ENCODE results near the gene SEZ6.

SEZ6 gene

DNA sequence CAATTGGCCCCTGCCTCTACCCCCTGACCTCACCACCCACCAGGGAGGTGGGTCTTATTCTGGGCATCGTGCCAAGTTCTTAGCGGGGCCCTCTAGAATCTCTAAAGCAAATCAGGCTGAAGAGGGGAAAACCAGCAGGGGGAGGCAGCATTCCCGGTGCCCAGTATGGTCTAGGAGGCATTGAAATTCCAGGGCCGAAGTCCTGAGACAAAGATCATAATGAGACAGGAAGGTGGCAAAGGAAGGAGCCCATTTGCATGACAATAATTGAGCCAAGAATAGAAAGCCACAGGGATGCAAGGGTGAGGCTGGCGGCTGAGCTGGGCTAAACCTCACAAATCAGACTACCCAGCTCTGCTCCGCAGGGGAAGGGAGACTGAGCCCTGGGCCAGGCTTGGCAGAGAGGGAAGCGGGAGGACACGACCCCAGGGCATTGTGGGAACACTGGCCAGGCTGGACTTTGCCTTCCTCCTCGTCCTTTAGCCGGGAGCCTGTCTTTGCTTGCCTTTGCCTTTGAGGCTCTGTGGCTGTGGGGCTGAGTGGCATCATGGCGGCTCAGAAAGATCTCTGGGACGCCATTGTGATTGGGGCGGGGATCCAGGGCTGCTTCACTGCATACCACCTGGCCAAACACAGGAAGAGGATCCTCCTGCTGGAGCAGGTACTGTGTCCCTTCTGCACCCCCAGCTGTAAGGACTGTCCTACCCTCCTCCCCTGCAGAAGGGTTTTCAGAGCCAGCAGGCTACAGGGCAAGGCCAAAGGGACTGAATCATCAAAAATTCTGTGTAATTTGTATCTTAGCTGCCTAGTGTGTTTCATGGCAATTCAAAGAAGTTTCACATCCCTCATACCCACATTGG lies 37.1 kb upstream of the SEZ6 start, which contains the start of gene PIPOX:
Gene PIPOX (plus strand): TSS at position 463 of the 860 bp plus-strand sequence. CDS start 85 bp downstream, at position 548.
- H3K4me3 ChIP-seq (ENCODE audit: low read depth in 1 of 2, low read length in 2 of 2), result no peak within 1 kb of the TSS
- no peaks in the 10 kb centered on the region for H3K36me3 ChIP-seq (ENCODE audit: control insufficient read depth in 1 of 2, insufficient read depth in 2 of 2, low read length in 2 of 2)
- H3K27ac ChIP-seq (ENCODE audit: low read length), result peak within 1 kb of the TSS; percentile 31
- no peaks in the 10 kb centered on the region for H3K4me1 ChIP-seq (ENCODE audit: control insufficient read depth in 1 of 2, insufficient read depth in 2 of 2, low read length in 2 of 2)
- H3K9me3 ChIP-seq (ENCODE audit: control insufficient read depth in 1 of 2, low read length in 2 of 2), result no peaks in the 10 kb centered on the region
- H3K27me3 ChIP-seq (ENCODE audit: low read depth, low read length), result no peaks in the 10 kb centered on the region

GRCh38 chr17:29042026-29042678 lies 36.3 kb upstream of the SEZ6 start:
- Histone ChIP-seq H3K4me3 (ENCODE audit: low read depth in 1 of 2, low read length in 2 of 2) (no peak overlapping the region), H3K36me3 (ENCODE audit: control insufficient read depth in 1 of 2, insufficient read depth in 2 of 2, low read length in 2 of 2) (no peaks in the 10 kb centered on the region), H3K4me1 (ENCODE audit: control insufficient read depth in 1 of 2, insufficient read depth in 2 of 2, low read length in 2 of 2) (no peaks in the 10 kb centered on the region), H3K9me3 (ENCODE audit: control insufficient read depth in 1 of 2, low read length in 2 of 2) (no peaks in the 10 kb centered on the region), H3K27ac (ENCODE audit: low read length) (no peak overlapping the region), H3K27me3 (ENCODE audit: low read depth, low read length) (no peaks in the 10 kb centered on the region)

GRCh38 chr17:29041571-29041970 lies 35.7 kb upstream of the SEZ6 start:
- Histone ChIP-seq H3K9me3 (ENCODE audit: control insufficient read depth in 1 of 2, low read length in 2 of 2) (no peaks in the 10 kb centered on the region), H3K27ac (ENCODE audit: low read length) (no peak overlapping the region), H3K4me1 (ENCODE audit: control insufficient read depth in 1 of 2, insufficient read depth in 2 of 2, low read length in 2 of 2) (no peaks in the 10 kb centered on the region), H3K36me3 (ENCODE audit: control insufficient read depth in 1 of 2, insufficient read depth in 2 of 2, low read length in 2 of 2) (no peaks in the 10 kb centered on the region), H3K27me3 (ENCODE audit: low read depth, low read length) (no peaks in the 10 kb centered on the region), H3K4me3 (ENCODE audit: low read depth in 1 of 2, low read length in 2 of 2) (no peak overlapping the region)

- H3K4me3 ChIP-seq (ENCODE audit: low read depth in 1 of 2, low read length in 2 of 2), result no peak overlapping the region
- no peaks in the 10 kb centered on the region for H3K36me3 ChIP-seq (ENCODE audit: control insufficient read depth in 1 of 2, insufficient read depth in 2 of 2, low read length in 2 of 2)
- H3K27me3 ChIP-seq (ENCODE audit: low read depth, low read length), result no peaks in the 10 kb centered on the region
- H3K4me1 ChIP-seq (ENCODE audit: control insufficient read depth in 1 of 2, insufficient read depth in 2 of 2, low read length in 2 of 2), result no peaks in the 10 kb centered on the region
- H3K27ac ChIP-seq (ENCODE audit: low read length), result no peak overlapping the region
- H3K9me3 ChIP-seq (ENCODE audit: control insufficient read depth in 1 of 2, low read length in 2 of 2), result no peaks in the 10 kb centered on the region
Observed at GRCh38 chr17:29041091-29041490, 35.3 kb upstream of the SEZ6 start.

GRCh38 chr17:29039764-29040598 lies 34.1 kb upstream of the SEZ6 start:
- no peaks in the 10 kb centered on the region for H3K4me1 ChIP-seq (ENCODE audit: control insufficient read depth in 1 of 2, insufficient read depth in 2 of 2, low read length in 2 of 2)
- no peaks in the 10 kb centered on the region for H3K27me3 ChIP-seq (ENCODE audit: low read depth, low read length)
- H3K4me3 ChIP-seq (ENCODE audit: low read depth in 1 of 2, low read length in 2 of 2), result no peak overlapping the region
- no peak overlapping the region for H3K27ac ChIP-seq (ENCODE audit: low read length)
- H3K36me3 ChIP-seq (ENCODE audit: control insufficient read depth in 1 of 2, insufficient read depth in 2 of 2, low read length in 2 of 2), result no peaks in the 10 kb centered on the region
- H3K9me3 ChIP-seq (ENCODE audit: control insufficient read depth in 1 of 2, low read length in 2 of 2), result peaks cover 0 to 2% of the 10 kb centered on the region in 2 donors

DNA sequence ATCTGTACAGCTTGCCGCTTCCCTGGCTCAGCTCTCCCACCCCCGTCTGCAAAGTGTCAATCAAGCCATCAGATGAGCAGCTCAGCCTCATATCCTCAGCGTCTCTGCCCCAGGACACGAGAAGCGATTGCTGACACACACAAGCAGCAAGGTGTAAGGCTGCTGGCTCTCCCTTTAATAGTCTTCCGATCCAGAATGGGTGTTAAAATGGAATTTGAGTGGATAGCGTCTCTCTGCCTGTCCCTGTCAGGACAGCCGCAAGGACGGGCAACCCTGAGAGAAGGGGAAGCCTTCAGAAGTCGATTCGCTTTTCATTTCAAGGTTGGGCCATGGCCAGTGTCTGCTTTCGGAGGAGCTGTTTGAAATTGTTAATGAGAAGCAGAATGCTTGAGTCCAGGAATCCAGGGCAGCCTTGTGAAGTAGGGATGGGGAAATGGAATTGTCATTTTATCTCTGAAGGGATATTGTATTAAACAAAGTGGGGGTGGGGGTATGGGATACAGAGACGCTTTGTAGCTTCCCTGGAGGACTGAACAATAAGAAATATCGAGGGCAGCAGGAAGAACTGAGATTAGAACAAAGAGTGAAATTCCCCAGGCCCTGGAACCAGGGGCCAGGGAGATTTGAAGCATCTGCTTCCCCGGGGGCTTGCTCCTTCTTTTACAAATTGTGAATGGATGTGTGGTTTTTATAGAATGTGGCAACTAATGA lies 32.4 kb upstream of the SEZ6 start:
- Histone ChIP-seq H3K27ac (ENCODE audit: low read length) (no peak overlapping the region), H3K9me3 (ENCODE audit: control insufficient read depth in 1 of 2, low read length in 2 of 2) (peaks cover 9 to 15% of the 10 kb centered on the region in 2 donors), H3K36me3 (ENCODE audit: control insufficient read depth in 1 of 2, insufficient read depth in 2 of 2, low read length in 2 of 2) (no peaks in the 10 kb centered on the region), H3K27me3 (ENCODE audit: low read depth, low read length) (no peaks in the 10 kb centered on the region), H3K4me3 (ENCODE audit: low read depth in 1 of 2, low read length in 2 of 2) (no peak overlapping the region), H3K4me1 (ENCODE audit: control insufficient read depth in 1 of 2, insufficient read depth in 2 of 2, low read length in 2 of 2) (no peaks in the 10 kb centered on the region)

DNA sequence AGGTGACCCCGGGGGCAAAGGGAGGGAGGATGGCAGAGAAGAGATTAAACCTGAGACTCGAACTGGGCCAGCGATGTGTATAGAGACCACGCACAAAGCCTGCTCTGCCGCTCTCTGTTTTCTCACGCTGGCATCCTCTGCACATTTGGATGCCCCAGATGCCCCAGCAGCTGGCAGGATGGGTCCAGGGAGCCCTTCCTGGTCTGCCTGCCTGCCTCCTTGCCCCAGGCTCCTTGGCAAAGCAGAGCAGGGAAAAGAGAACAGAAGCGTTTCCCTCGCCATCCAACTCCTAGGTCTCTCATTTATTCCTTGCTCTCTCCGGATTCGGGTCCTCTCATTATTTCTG lies 31.9 kb upstream of the SEZ6 start:
- Histone ChIP-seq H3K27me3 (ENCODE audit: low read depth, low read length) (no peaks in the 10 kb centered on the region), H3K27ac (ENCODE audit: low read length) (no peak overlapping the region), H3K9me3 (ENCODE audit: control insufficient read depth in 1 of 2, low read length in 2 of 2) (peaks cover 9 to 15% of the 10 kb centered on the region in 2 donors), H3K4me1 (ENCODE audit: control insufficient read depth in 1 of 2, insufficient read depth in 2 of 2, low read length in 2 of 2) (no peaks in the 10 kb centered on the region), H3K4me3 (ENCODE audit: low read depth in 1 of 2, low read length in 2 of 2) (no peak overlapping the region), H3K36me3 (ENCODE audit: control insufficient read depth in 1 of 2, insufficient read depth in 2 of 2, low read length in 2 of 2) (no peaks in the 10 kb centered on the region)

- Histone ChIP-seq H3K4me3 (ENCODE audit: low read depth in 1 of 2, low read length in 2 of 2) (no peak overlapping the region), H3K9me3 (ENCODE audit: control insufficient read depth in 1 of 2, low read length in 2 of 2) (peaks cover 9 to 15% of the 10 kb centered on the region in 2 donors), H3K4me1 (ENCODE audit: control insufficient read depth in 1 of 2, insufficient read depth in 2 of 2, low read length in 2 of 2) (no peaks in the 10 kb centered on the region), H3K27ac (ENCODE audit: low read length) (no peak overlapping the region), H3K27me3 (ENCODE audit: low read depth, low read length) (no peaks in the 10 kb centered on the region), H3K36me3 (ENCODE audit: control insufficient read depth in 1 of 2, insufficient read depth in 2 of 2, low read length in 2 of 2) (no peaks in the 10 kb centered on the region)
Observed at GRCh38 chr17:29036584-29036983, 30.8 kb upstream of the SEZ6 start.

DNA sequence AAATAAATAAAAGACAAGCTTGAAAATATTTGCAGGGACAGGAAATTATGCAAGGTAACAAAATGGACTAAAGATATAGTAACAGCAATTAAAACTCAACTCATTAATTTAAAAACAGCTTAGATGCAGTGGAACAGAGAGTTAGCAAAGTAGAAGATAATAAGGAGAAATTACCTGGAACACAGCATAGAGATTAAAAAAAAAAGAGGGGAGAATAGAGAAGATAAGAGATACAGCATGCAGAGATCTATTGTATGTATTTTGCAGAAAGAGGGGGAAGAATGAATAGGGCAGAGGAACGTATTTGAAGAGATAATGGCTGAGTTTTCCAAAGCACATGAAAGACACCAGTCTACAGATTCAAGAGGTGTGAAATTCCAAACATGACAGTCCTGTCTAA lies 28.7 kb upstream of the SEZ6 start:
- Histone ChIP-seq H3K36me3 (ENCODE audit: control insufficient read depth in 1 of 2, insufficient read depth in 2 of 2, low read length in 2 of 2) (no peaks in the 10 kb centered on the region), H3K27ac (ENCODE audit: low read length) (no peak overlapping the region), H3K4me1 (ENCODE audit: control insufficient read depth in 1 of 2, insufficient read depth in 2 of 2, low read length in 2 of 2) (no peaks in the 10 kb centered on the region), H3K9me3 (ENCODE audit: control insufficient read depth in 1 of 2, low read length in 2 of 2) (peaks cover 9 to 15% of the 10 kb centered on the region in 2 donors), H3K4me3 (ENCODE audit: low read depth in 1 of 2, low read length in 2 of 2) (no peak overlapping the region), H3K27me3 (ENCODE audit: low read depth, low read length) (no peaks in the 10 kb centered on the region)

DNA sequence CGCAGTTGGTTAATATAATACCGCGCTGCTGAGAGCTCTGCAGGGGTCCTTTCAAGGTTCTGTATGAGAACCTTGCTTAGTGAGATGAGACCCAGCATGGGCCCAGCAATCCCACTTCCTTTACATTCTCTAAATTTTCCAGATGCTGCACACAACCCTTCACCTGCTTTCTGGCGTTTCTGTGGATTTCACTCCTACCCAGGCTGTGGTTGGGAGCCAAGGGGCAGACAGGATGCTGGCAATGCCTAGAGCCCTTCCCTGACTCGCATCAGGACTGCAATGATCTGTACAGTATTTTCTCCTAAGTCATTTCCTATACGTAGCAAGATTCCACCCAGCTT lies 27.0 kb upstream of the SEZ6 start:
- H3K27me3 ChIP-seq (ENCODE audit: low read depth, low read length), result no peaks in the 10 kb centered on the region
- no peak overlapping the region for H3K4me3 ChIP-seq (ENCODE audit: low read depth in 1 of 2, low read length in 2 of 2)
- peaks cover 9 to 15% of the 10 kb centered on the region in 2 donors for H3K9me3 ChIP-seq (ENCODE audit: control insufficient read depth in 1 of 2, low read length in 2 of 2)
- H3K36me3 ChIP-seq (ENCODE audit: control insufficient read depth in 1 of 2, insufficient read depth in 2 of 2, low read length in 2 of 2), result no peaks in the 10 kb centered on the region
- H3K27ac ChIP-seq (ENCODE audit: low read length), result no peak overlapping the region
- H3K4me1 ChIP-seq (ENCODE audit: control insufficient read depth in 1 of 2, insufficient read depth in 2 of 2, low read length in 2 of 2), result no peaks in the 10 kb centered on the region

All from muscle layer of duodenum (tissue), 2 donors.